Thyroid gland (tissue), 4 donors: ENCODE data around the gene LRRC8B. TPM values are rescaled to one million over a fixed set of nuclear protein-coding genes. Genes with fewer than 3 reads are reported as not detected.

ENCODE experiments used
- DNase-seq, 2 donors: peaks; one replicate each; pipeline ENCODE4 v3.0.0-alpha.2; 2019
- H3K27ac ChIP-seq, 3 donors: fragments of 200-600 bp; sonication (generic); 1 replicate in 2 of 3; 2 replicates in 1 of 3; pipeline ENCODE4 v1.5.1; 2016 to 2019; ENCODE audit warnings: mild to moderate bottlenecking in 1 of 3, moderate library complexity in 1 of 3
- H3K27me3 ChIP-seq: fragments of 200-600 bp; sonication (generic); one replicate; pipeline ENCODE4 v1.5.1; 2019
- H3K36me3 ChIP-seq, 2 donors: fragments of 200-600 bp; sonication (generic); one replicate each; pipeline ENCODE4 v1.5.1; 2016 to 2019
- H3K4me1 ChIP-seq, 2 donors: fragments of 200-600 bp; sonication (generic); one replicate each; pipeline ENCODE4 v1.5.1; 2017 to 2019
- H3K4me3 ChIP-seq, 3 donors: fragments of 200-600 bp; sonication (generic); replicated peaks in 1 of 3; 1 replicate in 2 of 3; 2 replicates in 1 of 3; pipeline ENCODE4 v1.5.1; 2016; ENCODE audit warnings: mild to moderate bottlenecking in 1 of 3
- H3K9me3 ChIP-seq: fragments of 200-600 bp; sonication (generic); one replicate; pipeline ENCODE4 v1.5.1; 2017
- POLR2A ChIP-seq, 2 donors: fragments of 450-650 bp; IDR thresholded peaks; one replicate each; pipeline ENCODE4 v1.6.1; 2017; ENCODE audit warnings: antibody characterized with exemption in 2 of 2, mild to moderate bottlenecking in 2 of 2, moderate library complexity in 1 of 2
- WGBS, 2 donors: methylation state at CpG; one replicate each; pipeline ENCODE4 v1.1.5; 2017; 5-methylcytosine and 5-hydroxymethylcytosine counted together
- intact Hi-C: fragments of 100-400 bp; cut with DNase I; formaldehyde crosslinking; loops from one replicate; pipeline ENCODE4 v1.15.1; 2023
- total RNA-seq, 4 donors: library from RNA; depleted of rRNA; stranded (reverse); fragments of >200 nt; gene quantifications; one replicate each; pipeline ENCODE4 v1.2.3, GENCODE V29; 2016
- TF ChIP-seq, protein P1 (sequence below), 6 experiments: fragments of 200-600 bp in 3 of 6; fragments of 450-650 bp in 3 of 6; sonication (generic) in 3 of 6; IDR thresholded peaks; one replicate each; pipeline ENCODE4 v1.5.1; 2016 to 2019; ENCODE audit warnings: antibody characterized with exemption in 6 of 6, mild to moderate bottlenecking in 2 of 6, inconsistent platforms in 1 of 6, moderate library complexity in 1 of 6

The LRRC8B gene
- total RNA-seq, 4 donors from 2014 or later: 11.5 to 27.8 (median 24.4) TPM

DNA sequence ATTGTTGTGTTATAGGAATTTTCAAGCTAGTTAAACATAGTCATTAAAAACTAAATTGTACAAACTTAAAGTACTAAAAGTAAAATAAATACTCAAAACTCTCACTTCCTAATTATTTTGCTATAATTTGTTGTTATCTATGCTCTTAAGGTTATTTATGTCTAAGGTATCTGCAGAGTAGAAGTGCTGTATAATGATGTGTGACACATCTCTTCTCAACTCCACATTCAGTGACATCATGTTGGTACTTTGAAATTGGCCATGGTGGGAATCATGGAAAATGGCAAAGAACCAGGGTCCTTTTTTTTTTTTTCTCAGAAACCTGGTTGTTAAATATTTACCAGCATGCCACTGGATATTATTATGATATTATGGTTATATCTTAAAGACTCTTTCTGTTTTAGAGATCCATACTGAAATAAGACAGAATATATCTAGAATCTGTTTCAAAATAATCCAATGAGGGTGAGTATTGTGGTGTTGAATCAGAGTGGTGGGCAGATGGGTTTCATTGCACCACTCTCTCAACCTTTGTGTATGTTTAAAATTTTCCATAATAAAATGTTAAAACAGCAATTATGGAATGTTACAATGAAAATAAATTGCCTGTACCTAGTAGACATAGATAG is 22.4 kb downstream of the LRRC8B start:
- Histone ChIP-seq H3K36me3 (no peaks in the 10 kb centered on the region), H3K9me3 (no peaks in the 10 kb centered on the region), H3K4me3 (no peak overlapping the region), H3K4me1 (no peaks in the 10 kb centered on the region), H3K27ac (no peak overlapping the region), H3K27me3 (no peaks in the 10 kb centered on the region)
- TF ChIP-seq POLR2A (IDR thresholded peaks at IDR 0.05): no peak
- TF ChIP-seq, protein P1, sequence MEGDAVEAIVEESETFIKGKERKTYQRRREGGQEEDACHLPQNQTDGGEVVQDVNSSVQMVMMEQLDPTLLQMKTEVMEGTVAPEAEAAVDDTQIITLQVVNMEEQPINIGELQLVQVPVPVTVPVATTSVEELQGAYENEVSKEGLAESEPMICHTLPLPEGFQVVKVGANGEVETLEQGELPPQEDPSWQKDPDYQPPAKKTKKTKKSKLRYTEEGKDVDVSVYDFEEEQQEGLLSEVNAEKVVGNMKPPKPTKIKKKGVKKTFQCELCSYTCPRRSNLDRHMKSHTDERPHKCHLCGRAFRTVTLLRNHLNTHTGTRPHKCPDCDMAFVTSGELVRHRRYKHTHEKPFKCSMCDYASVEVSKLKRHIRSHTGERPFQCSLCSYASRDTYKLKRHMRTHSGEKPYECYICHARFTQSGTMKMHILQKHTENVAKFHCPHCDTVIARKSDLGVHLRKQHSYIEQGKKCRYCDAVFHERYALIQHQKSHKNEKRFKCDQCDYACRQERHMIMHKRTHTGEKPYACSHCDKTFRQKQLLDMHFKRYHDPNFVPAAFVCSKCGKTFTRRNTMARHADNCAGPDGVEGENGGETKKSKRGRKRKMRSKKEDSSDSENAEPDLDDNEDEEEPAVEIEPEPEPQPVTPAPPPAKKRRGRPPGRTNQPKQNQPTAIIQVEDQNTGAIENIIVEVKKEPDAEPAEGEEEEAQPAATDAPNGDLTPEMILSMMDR (IDR thresholded peaks at IDR 0.05): no peak
- intact Hi-C loops: no loop called here
- no peak for DNase-seq

DNA sequence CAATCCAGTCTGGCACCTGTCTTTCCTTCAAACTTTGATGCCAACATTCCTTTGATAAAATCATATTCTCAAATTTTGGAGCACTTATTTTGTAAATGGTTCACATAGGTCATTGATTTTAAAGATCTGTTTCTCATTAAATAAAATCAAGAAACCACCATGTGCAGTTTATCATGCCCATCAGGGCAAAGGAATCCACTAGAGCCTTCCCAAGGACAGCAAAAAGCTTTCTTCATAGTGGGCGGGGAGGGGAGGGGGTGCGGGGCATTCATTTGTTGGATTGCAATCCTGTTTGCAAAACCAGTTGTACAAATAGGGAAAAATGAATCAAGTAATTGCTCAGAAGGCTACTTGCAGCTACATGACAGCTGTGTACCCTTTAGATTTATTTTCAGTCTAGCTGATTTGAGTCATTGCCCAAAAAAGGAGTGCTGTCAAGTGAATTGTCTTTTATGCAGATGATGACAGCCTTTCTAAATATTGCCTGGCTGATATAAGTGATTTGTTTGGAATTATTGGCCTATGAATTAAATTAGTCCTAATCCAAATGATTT is 23.0 kb downstream of the LRRC8B start:
- no peak for DNase-seq
- 78 to 85% methylated on average over 2 of the region's 2 CpGs for WGBS, 2 donors
- Histone ChIP-seq H3K36me3 (no peaks in the 10 kb centered on the region), H3K9me3 (no peaks in the 10 kb centered on the region), H3K4me3 (no peak overlapping the region), H3K27ac (no peak overlapping the region), H3K27me3 (no peaks in the 10 kb centered on the region), H3K4me1 (no peaks in the 10 kb centered on the region)
- intact Hi-C loops: no loop called here
- TF ChIP-seq POLR2A (IDR thresholded peaks at IDR 0.05): no peak
- TF ChIP-seq, protein P1 (IDR thresholded peaks at IDR 0.05): no peak

DNA sequence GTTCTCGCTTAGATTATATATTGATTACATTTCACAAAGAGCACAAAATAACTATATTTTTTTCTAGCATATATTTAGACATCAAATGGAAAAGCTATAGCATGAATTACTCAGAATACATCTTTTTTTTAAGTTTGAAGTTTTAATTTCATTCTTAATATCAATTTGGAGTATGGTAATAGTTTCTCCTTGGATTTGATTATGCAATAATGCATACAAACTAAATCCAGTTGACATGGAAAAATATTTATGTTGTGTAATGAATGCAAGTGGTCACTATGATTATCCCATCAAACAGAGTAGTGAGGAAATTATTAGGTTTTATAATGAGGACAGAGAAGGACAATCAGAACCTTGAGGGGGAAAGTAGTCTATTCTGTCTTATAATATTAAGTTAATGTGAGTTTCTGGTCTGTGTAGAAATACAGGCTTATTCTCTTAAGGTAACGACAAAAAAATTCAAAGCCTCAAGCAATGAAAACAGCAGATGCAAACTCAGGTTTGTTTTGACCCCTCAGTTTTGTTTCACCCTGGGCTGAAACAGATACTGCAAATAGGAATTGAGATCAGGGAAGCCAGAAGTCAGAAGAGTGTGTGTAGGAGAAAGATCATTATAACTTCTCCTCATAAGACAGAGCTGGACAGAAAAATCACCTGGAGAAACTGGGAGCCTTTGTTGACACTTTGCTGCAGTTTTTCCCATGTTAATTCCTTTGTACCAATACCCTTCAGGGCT is 23.7 kb downstream of the LRRC8B start:
- intact Hi-C loops: no loop called here
- H3K36me3 ChIP-seq: no peaks in the 10 kb centered on the region
- H3K4me3 ChIP-seq: no peak overlapping the region
- 94 to 95% methylated on average over 2 of the region's 2 CpGs for WGBS, 2 donors
- no peaks in the 10 kb centered on the region for H3K4me1 ChIP-seq
- no peaks in the 10 kb centered on the region for H3K27me3 ChIP-seq
- no peaks in the 10 kb centered on the region for H3K9me3 ChIP-seq
- no peak overlapping the region for H3K27ac ChIP-seq
- no peak for DNase-seq
- no peak for TF ChIP-seq POLR2A (IDR thresholded peaks at IDR 0.05)
- TF ChIP-seq, protein P1 (IDR thresholded peaks at IDR 0.05): no peak

DNA sequence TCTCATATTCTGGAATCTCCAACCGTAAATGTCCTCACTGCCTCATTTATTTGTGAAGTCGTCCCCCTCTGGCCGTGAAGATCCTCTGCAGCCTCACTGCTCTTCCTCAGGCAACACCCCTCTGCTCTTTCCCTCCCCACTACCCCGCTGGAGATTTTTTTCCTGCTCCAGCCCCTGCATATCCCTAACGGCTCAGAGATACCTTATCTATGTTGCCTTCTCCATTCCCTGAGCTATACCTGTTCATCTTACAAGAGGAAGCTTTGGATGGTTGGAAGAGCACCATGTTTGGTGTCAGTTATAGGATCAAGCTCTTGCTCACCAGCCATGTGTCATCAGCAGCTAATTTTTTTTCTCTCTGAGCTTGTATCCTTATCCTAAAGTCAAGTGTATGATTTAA is 26.4 kb downstream of the LRRC8B start:
- no peaks in the 10 kb centered on the region for H3K36me3 ChIP-seq
- intact Hi-C loops: no loop called here
- no peaks in the 10 kb centered on the region for H3K4me1 ChIP-seq
- H3K27ac ChIP-seq: no peak overlapping the region
- H3K9me3 ChIP-seq: no peaks in the 10 kb centered on the region
- H3K4me3 ChIP-seq: no peak overlapping the region
- WGBS, 2 donors: 83 to 90% methylated on average over 5 of the region's 5 CpGs
- DNase-seq: no peak
- no peaks in the 10 kb centered on the region for H3K27me3 ChIP-seq
- TF ChIP-seq, protein P1 (IDR thresholded peaks at IDR 0.05): no peak
- no peak for TF ChIP-seq POLR2A (IDR thresholded peaks at IDR 0.05)

DNA sequence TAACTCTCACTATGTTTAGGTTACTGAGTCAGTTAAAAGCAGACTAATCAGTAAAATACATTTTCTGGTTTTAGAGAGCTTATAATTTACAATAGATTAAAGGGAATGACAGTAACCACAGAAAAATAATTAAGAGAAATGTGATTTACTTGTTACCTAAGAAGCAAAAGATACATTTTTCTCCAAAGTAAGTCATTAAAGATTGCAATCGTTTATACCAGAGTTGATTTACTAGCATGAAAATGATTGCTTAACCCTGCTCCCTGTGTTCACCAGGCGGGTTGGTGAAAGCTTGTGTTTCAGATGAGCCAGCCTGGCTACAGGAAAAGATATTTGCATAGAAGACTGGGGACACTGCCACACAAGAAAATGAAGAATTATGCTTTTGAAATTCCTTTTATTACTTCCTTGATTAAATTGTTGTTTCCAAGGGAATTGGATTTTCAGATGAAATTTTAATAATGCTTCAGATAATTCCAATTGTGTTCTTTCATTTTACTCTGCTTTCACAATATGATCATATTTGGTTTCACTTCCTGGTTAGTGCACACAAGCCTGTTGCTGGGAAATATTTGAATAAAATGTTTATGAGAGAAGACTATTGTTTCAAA is 27.9 kb downstream of the LRRC8B start:
- no peaks in the 10 kb centered on the region for H3K9me3 ChIP-seq
- DNase-seq: peak in 1 of 2 donors; percentile 4
- H3K4me3 ChIP-seq: no peak overlapping the region
- H3K27me3 ChIP-seq: no peaks in the 10 kb centered on the region
- intact Hi-C loops: no loop called here
- H3K36me3 ChIP-seq: no peaks in the 10 kb centered on the region
- 57 to 68% methylated on average over 2 of the region's 2 CpGs for WGBS, 2 donors
- H3K27ac ChIP-seq: no peak overlapping the region
- no peaks in the 10 kb centered on the region for H3K4me1 ChIP-seq
- no peak for TF ChIP-seq POLR2A (IDR thresholded peaks at IDR 0.05)
